NOMO-1 treated with dmso at 0.1 percent for 144 hours (cell line): Measurements from ENCODE around the gene SNX32.
A peak's percentile ranks its signal among the peaks of the same experiment; 100 is the strongest.
"Not testable (repeated sequence)": the region's sequence is repeated elsewhere in the genome, so short reads cannot be mapped to it uniquely, and the experiment has no call there.

Source experiments
- DNase-seq: peaks from one replicate; lab custom pipeline; 2025; ENCODE audit not compliant: unreplicated experiment; lab: John Stamatoyannopoulos, UW

The SNX32 gene

GRCh38 chr11:65883058-65883761 lies 49.4 kb downstream of the SNX32 start:
- no peak for DNase-seq

GRCh38 chr11:65883786-65884715 lies 50.3 kb downstream of the SNX32 start:
- no peak for DNase-seq

GRCh38 chr11:65884716-65885092 lies 50.9 kb downstream of the SNX32 start:
- DNase-seq: peak; percentile 72

- DNase-seq: no peak
Observed at GRCh38 chr11:65885231-65885630, 51.5 kb downstream of the SNX32 start.

- no peak for DNase-seq
Observed at GRCh38 chr11:65885808-65886536, 52.2 kb downstream of the SNX32 start.

GRCh38 chr11:65886826-65887722 lies 53.3 kb downstream of the SNX32 start:
- no peak for DNase-seq

GRCh38 chr11:65887723-65888162 lies 54.0 kb downstream of the SNX32 start:
- no peak for DNase-seq

GRCh38 chr11:65888163-65888814 lies 54.5 kb downstream of the SNX32 start, which contains the start of gene FIBP:
FIBP (minus strand) TSS chr11:65888471; CDS start chr11:65888418, 53 bp downstream.
- peak; percentile 95 for DNase-seq

- peak; percentile 85 for DNase-seq
Observed at GRCh38 chr11:65890324-65891218, 56.8 kb downstream of the SNX32 start, which contains the start of gene CCDC85B. CCDC85B (plus strand) TSS chr11:65890673; CDS start chr11:65890784, 111 bp downstream.

- DNase-seq: no peak
Observed at GRCh38 chr11:65891219-65892136, 57.7 kb downstream of the SNX32 start.

GRCh38 chr11:65892137-65892540 lies 58.4 kb downstream of the SNX32 start:
- DNase-seq: not testable (repeated sequence)

GRCh38 chr11:65892661-65893317 lies 59.0 kb downstream of the SNX32 start:
- DNase-seq: no peak

GRCh38 chr11:65894034-65894591 lies 60.4 kb downstream of the SNX32 start:
- peak; percentile 21 for DNase-seq

- DNase-seq: no peak
Observed at GRCh38 chr11:65895482-65895981, 61.8 kb downstream of the SNX32 start.

GRCh38 chr11:65896034-65896999 lies 62.6 kb downstream of the SNX32 start:
- DNase-seq: no peak
